GM19035 (cell line): ENCODE data around the gene ZNF385C.
"Not testable (repeated sequence)": the region's sequence is repeated elsewhere in the genome, so short reads cannot be mapped to it uniquely, and the experiment has no call there.

ENCODE experiments used
- ATAC-seq: cut with Tn5 transposase; IDR thresholded peaks from one replicate; pipeline ENCODE4 v1.9.1; 2021; ENCODE audit not compliant: unreplicated experiment

Gene ZNF385C

DNA sequence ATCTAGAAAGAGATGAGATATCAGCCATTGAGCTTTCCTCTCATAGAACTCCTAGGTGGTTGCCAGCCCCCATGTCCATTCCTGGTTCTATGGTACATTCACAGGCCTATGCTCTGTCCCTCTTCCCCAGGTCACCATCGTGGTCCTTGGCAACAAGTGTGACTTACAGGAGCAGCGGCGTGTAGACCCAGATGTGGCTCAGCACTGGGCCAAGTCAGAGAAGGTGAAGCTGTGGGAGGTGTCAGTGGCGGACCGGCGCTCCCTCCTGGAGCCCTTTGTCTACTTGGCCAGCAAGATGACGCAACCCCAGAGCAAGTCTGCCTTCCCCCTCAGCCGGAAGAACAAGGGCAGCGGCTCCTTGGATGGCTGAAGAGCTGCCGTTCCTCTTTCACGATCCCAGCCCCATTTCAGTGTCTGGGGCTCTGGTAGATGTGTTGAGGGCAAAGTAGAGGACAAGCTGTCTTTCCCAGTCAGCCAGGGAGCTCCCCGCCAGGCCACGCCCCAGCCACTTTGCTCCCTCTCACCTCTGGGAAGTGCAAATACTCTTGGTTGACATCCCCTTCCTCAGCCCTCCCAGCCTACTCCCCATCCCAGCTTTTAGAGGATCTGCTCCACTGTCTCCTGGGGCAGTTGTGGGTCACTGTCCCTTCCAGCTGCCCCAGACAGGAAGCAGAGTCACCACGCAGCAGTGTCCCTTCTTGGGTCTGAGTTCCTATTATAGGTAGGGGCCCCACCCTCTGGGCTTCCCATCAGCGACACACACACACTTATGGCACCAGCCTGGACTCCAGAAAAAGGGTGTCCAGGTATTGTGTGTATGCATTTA lies 74.5 kb downstream of the ZNF385C start:
- no peak for ATAC-seq

GRCh38 chr17:42020845-42021244 lies 77.4 kb downstream of the ZNF385C start:
- ATAC-seq = not testable (repeated sequence)

DNA sequence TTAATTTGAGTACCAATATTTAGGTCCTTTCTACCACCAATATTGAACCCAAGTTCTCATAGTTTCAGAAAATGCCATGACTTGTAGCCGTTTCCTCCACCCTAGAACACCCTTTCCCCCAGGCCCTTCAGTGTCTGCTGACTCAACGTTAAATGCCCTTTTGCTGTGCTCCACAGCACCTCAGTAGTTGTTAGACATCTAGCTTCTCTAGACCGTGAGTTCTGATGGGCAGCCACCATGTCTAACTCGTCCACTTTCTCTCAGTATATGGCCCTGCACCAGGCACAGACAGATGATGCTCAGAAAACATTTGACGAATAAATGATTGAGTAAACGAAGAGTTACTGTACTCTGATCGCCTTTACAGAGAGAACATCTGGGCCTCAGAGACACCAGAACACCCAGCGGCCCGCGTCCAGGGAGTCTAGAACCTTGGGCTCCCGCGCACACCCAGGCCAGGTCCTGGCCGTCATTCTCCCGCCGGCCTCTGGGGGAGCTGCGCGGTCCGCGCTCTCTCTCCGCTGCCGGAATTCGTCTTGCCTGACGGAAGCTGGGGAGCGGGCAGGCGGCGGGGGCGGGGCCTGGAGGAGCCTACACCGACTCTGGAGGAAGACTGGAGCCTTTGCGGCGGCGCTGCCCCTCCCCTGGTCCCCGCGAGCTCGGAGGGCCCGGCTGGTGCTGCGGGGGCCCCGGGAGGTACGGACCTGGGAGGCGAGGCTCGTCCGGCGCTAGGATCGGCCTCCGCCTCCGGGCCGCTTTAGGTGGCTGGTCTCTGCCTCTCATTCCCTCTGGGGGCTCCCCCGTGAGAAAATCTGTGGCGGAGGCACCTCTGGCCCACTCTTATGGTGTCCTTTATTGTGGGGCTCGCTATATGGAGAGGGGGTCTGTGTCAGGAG lies 78.5 kb downstream of the ZNF385C start, which contains the start of gene NKIRAS2:
TSS of gene NKIRAS2 (plus strand) at position 582 of the 896 bp plus-strand sequence. CDS start 1,488 bp downstream, outside the sequence.
- peak; percentile 57 for ATAC-seq

DNA sequence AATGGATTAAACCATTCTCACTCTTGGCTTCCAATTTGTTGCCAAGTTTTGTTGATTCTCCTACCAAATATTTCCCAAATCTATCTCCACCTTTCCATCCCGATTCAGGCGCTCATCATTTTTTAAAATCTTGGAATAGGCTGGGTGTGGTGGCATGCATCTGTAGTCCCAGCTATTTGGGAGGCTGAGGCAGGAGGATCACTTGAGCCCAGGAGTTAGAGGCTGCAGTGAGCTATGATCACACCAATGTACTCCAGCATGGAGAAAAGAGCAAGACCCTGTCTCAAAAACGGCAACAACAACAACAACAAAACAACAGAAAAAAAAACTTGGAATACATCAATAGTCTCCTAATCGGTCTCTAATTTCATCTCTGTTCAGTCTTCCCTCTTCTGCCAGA lies 79.3 kb downstream of the ZNF385C start:
- no peak for ATAC-seq

GRCh38 chr17:42018339-42018738 lies 79.9 kb downstream of the ZNF385C start:
- ATAC-seq = no peak

- ATAC-seq = peak; percentile 8
Measured at GRCh38 chr17:42017866-42018200, 80.4 kb downstream of the ZNF385C start.

GRCh38 chr17:42016941-42017865 lies 81.1 kb downstream of the ZNF385C start, which contains the start of gene DNAJC7:
DNAJC7 (minus strand) TSS chr17:42017439; CDS start chr17:42017416, 23 bp downstream.
- ATAC-seq = peak; percentile 82

DNA sequence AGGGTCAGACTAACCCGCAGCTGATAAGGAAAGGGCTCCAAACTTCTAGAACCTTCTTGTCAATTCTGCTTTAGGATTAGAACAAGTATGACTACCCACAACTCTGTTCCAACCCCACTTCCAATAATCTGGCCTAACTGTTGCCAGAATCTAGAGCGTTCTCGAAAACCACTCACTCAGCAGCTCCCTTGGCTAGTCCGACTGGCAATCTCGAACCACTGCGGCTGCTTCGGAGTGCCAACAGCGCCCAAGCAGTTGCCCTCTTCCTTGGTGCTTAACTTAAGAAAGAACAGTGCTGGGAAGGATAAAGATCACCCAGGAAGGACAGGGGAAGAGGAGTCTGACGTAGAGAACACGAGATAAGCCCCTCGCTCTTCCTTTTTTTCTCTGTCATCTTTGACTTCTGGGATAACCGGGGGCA lies 81.9 kb downstream of the ZNF385C start:
- no peak for ATAC-seq

DNA sequence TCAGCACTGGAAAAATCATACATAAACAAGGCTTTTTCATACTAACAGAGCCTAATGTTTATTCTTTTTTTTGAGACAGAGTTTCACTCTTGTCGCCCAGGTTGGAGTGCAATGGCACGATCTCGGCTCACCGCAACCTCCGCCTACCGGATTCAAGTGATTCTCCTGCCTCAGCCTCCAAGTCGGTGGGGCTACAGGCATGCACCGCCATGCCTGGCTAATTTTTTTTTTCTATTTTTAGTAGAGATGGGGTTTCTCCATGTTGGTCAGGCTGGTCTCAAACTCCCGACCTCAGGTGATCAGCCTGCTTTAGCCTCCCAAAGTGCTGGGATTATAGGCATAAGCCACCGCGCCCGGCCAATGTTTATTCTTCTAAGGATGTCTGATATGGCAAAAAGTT lies 84.5 kb downstream of the ZNF385C start:
- ATAC-seq = not testable (repeated sequence)

GRCh38 chr17:42012363-42012762 lies 85.9 kb downstream of the ZNF385C start:
- not testable (repeated sequence) for ATAC-seq

DNA sequence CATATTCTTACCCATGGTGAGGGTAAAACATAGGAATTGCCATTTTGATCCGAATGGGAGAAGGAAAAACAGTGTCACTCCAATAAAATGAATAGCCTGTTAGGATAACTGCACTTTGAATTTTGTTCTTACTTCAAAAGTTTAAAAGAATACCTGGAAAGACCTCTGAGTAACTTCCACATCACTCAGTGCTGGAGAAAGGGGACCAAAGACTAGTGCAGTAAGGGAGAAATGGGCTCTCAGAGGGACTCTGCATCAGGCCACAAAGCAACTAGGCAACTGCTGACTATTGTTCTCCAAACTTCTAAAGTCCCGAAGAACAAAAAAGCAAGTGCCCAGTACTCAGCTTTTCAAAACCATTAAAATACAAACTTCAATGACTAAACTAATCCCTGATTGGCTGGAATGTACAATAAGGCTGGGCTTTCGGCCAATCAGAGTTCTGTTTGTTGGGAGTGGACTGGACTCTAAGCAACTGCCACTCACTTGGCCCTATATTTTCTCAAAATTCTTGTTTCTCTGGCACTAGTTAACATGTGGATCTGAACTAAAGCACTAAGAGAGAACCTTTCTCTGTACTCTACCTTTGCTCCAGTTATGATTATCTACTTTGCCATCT lies 87.3 kb downstream of the ZNF385C start:
- ATAC-seq = no peak

DNA sequence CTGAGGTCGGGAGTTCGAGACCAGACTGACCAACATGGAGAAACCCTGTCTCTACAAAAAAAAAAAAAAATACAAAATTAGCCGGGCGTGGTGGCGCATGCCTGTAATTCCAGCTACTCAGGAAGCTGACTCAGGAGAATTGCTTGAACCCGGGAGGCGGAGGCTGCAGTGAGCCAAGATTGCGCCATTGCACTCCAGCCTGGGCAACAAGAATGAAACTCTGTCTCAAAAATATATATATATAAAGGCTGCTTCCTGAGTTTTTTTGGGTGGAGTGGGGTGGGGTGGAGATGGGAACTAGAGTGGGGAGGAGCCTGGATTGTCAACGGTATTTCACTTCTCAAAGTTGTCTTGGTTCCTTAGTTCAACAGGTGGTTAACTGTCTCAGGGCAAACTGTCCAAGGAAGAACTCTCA lies 88.0 kb downstream of the ZNF385C start:
- ATAC-seq = not testable (repeated sequence)

- no peak for ATAC-seq
Measured at GRCh38 chr17:42009170-42009569, 89.1 kb downstream of the ZNF385C start.

DNA sequence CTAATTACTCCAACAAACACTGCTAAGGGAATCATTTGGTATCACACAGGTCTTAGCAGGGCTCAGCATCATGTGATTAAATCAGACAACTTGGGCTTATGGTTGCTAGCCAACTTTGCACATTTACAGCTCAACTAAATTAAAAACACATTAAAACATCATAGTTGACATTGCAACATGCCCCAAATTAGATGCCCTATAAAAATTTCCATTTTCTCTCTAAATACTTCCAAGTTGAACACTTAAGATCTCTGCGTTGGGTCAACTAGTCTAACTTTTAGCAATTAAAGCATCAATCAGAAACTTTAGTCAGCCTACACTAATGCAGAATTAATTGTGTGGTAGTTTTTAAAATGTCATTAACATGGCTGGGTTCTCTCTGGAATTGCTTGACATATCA lies 93.1 kb downstream of the ZNF385C start:
- ATAC-seq = no peak

DNA sequence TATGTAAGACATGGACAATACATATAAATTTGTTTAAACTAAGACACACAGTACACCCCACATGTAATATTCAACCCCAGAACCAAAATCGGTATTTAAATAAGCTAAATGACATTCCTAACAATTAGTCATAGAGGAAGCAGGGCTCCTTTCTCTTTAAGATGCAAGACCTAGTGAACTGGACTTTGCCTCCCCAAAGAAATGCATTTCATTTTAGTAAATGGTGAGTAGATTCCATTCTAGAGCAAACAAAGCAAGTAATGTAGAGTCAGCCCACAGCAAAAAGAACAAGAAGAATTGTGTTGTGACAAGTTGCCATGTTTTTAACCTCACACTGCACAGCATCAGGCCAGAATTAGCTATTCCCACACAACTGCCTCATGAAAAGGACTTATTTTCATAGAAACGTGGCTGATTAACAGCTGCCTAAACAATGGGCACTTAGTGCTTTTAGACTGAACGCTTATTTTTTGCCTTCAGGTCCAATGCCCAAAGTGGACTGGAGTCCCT lies 95.4 kb downstream of the ZNF385C start:
- no peak for ATAC-seq

- ATAC-seq = no peak
Measured at GRCh38 chr17:42002175-42002791, 96.0 kb downstream of the ZNF385C start.

GRCh38 chr17:42001729-42002128 lies 96.5 kb downstream of the ZNF385C start:
- no peak for ATAC-seq

GRCh38 chr17:42000413-42001133 lies 97.7 kb downstream of the ZNF385C start:
- no peak for ATAC-seq

DNA sequence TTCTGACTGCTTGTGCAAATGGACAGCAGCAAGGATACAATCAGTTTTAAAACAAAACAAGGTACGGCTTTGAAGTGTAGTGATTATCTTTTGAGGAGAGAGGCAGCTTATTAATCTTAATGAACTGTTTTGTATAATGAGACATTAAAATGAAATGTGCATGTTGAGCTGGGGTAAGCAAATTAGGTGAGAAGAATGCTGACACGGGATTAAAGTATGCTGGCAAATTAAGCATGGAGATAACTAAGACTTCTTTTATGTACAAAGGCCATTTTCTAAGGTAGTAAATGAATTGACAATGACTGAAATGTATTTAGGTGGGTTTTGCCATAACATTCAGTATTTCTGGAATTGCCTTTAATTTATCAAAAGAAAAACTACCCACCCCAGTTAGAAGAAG lies 99.8 kb downstream of the ZNF385C start:
- ATAC-seq = no peak
